Measurements from ENCODE around the gene F2R.

The F2R gene

DNA sequence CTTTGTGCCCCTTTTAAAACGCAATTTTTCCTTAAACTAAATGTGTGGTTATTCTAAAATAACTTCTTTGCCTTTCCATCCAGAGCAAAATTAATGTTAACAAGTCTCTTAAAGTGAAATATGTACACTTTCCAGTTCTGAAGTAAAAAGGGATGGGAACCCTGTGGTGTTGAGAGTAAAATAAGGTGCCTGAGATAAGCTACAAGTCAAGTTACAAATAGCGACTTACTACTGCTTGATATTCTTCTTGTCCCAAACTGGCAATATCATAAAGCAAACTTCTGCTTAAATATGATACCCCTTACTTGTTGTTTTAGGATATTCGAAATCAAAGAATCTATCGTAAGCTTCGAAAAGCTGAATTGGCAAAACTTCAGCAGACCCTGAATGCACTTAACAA is 18.3 kb upstream of the F2R start:
- Histone ChIP-seq H3K14ac (ENCODE audit: low read length) (no peak overlapping the region), H3K18ac (ENCODE audit: low read length) (no peak overlapping the region), H3K27me3 (ENCODE audit: control insufficient read depth in 3 of 3, insufficient read depth in 3 of 3, low read depth in 1 of 3, low read length in 3 of 3) (no peaks in the 10 kb centered on the region), H3K4me2 (ENCODE audit: insufficient read depth, low read length, poor library complexity, severe bottlenecking) (no peak overlapping the region), H2BK12ac (ENCODE audit: low read length) (no peak overlapping the region), H3K23ac (ENCODE audit: low read depth, low read length, poor library complexity) (no peak overlapping the region), H2BK15ac (ENCODE audit: low read length) (no peak overlapping the region), H3K4me1 (ENCODE audit: control insufficient read depth in 2 of 2, insufficient read depth in 1 of 2, low read depth in 1 of 2, low read length in 2 of 2) (no peaks in the 10 kb centered on the region), H3K36me3 (replicated peaks in 1 of 2; ENCODE audit: control insufficient read depth in 2 of 2, insufficient read depth in 2 of 2, low read length in 2 of 2) (peaks cover 0 to 72% of the 10 kb centered on the region in 2 donors), H4K91ac (ENCODE audit: low read depth, low read length, poor library complexity) (no peak overlapping the region), H2AFZ (ENCODE audit: low read length) (no peak overlapping the region), H4K8ac (ENCODE audit: low read depth, low read length) (no peak overlapping the region), H2BK120ac (ENCODE audit: low read depth, low read length) (no peak overlapping the region), H2BK5ac (ENCODE audit: low read length) (no peak overlapping the region), H3K27ac (replicated peaks; ENCODE audit: low read length) (no peak overlapping the region), H3K9me3 (replicated peaks in 1 of 2; ENCODE audit: control insufficient read depth in 2 of 2, insufficient read depth in 1 of 2, low read depth in 1 of 2, low read length in 2 of 2) (peaks cover 0 to 8% of the 10 kb centered on the region in 2 donors), H3K4me3 (ENCODE audit: low read length in 2 of 2) (no peak overlapping the region), H2AK5ac (ENCODE audit: low read depth, low read length) (no peak overlapping the region), H3K79me1 (ENCODE audit: low read depth, low read length) (no peaks in the 10 kb centered on the region), H3K4ac (ENCODE audit: low read length) (no peak overlapping the region), H3K9ac (ENCODE audit: low read depth, low read length, poor library complexity) (no peak overlapping the region)
- no peak for DNase-seq (ENCODE audit: low spot score)
- WGBS, 2 donors (ENCODE audit: extremely low coverage in 2 of 2, insufficient read length in 2 of 2, insufficient replicate concordance in 1 of 2) = no CpG with 5 or more reads among the region's 5 CpGs

DNA sequence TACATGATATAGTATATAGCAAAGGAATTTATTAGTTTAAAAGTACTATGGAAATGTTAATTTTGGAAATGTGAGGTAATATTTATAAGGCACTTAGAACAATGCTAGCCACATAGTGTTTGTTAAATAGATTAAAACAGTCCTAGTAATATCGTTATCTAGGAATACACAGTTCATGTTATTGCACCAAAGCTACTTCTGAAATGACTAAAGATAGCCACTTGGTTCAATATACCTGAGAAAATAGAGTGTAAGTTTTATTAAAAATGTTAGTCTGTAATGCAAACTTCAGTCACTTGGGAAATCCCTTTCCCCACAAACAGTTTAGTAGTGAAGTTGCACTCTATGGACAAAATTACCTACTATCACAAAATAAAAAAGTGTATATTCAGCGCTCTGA is 15.4 kb upstream of the F2R start:
- Histone ChIP-seq H3K14ac (ENCODE audit: low read length) (no peak overlapping the region), H3K79me1 (ENCODE audit: low read depth, low read length) (no peaks in the 10 kb centered on the region), H3K27ac (replicated peaks; ENCODE audit: low read length) (no peak overlapping the region), H2BK120ac (ENCODE audit: low read depth, low read length) (no peak overlapping the region), H3K27me3 (ENCODE audit: control insufficient read depth in 3 of 3, insufficient read depth in 3 of 3, low read depth in 1 of 3, low read length in 3 of 3) (no peaks in the 10 kb centered on the region), H3K18ac (ENCODE audit: low read length) (no peak overlapping the region), H3K4me1 (ENCODE audit: control insufficient read depth in 2 of 2, insufficient read depth in 1 of 2, low read depth in 1 of 2, low read length in 2 of 2) (no peaks in the 10 kb centered on the region), H3K23ac (ENCODE audit: low read depth, low read length, poor library complexity) (no peak overlapping the region), H2AFZ (ENCODE audit: low read length) (no peak overlapping the region), H2BK5ac (ENCODE audit: low read length) (no peak overlapping the region), H4K8ac (ENCODE audit: low read depth, low read length) (no peak overlapping the region), H3K4me3 (ENCODE audit: low read length in 2 of 2) (no peak overlapping the region), H3K9ac (ENCODE audit: low read depth, low read length, poor library complexity) (no peak overlapping the region), H3K4me2 (ENCODE audit: insufficient read depth, low read length, poor library complexity, severe bottlenecking) (no peak overlapping the region), H4K91ac (ENCODE audit: low read depth, low read length, poor library complexity) (no peak overlapping the region), H3K36me3 (replicated peaks in 1 of 2; ENCODE audit: control insufficient read depth in 2 of 2, insufficient read depth in 2 of 2, low read length in 2 of 2) (peaks cover 0 to 56% of the 10 kb centered on the region in 2 donors), H2AK5ac (ENCODE audit: low read depth, low read length) (no peak overlapping the region), H2BK15ac (ENCODE audit: low read length) (no peak overlapping the region), H3K4ac (ENCODE audit: low read length) (no peak overlapping the region), H2BK12ac (ENCODE audit: low read length) (no peak overlapping the region), H3K9me3 (replicated peaks in 1 of 2; ENCODE audit: control insufficient read depth in 2 of 2, insufficient read depth in 1 of 2, low read depth in 1 of 2, low read length in 2 of 2) (peaks cover 0 to 8% of the 10 kb centered on the region in 2 donors)
- DNase-seq (ENCODE audit: low spot score) = no peak
- WGBS, 2 donors (ENCODE audit: extremely low coverage in 2 of 2, insufficient read length in 2 of 2, insufficient replicate concordance in 1 of 2) = no CpG with 5 or more reads among the region's 2 CpGs

- Histone ChIP-seq H4K8ac (ENCODE audit: low read depth, low read length) (no peak overlapping the region), H3K4ac (ENCODE audit: low read length) (no peak overlapping the region), H2BK5ac (ENCODE audit: low read length) (no peak overlapping the region), H2BK15ac (ENCODE audit: low read length) (no peak overlapping the region), H3K23ac (ENCODE audit: low read depth, low read length, poor library complexity) (no peak overlapping the region), H2BK120ac (ENCODE audit: low read depth, low read length) (no peak overlapping the region), H3K18ac (ENCODE audit: low read length) (no peak overlapping the region), H3K9me3 (replicated peaks in 1 of 2; ENCODE audit: control insufficient read depth in 2 of 2, insufficient read depth in 1 of 2, low read depth in 1 of 2, low read length in 2 of 2) (peaks cover 0 to 8% of the 10 kb centered on the region in 2 donors), H3K27me3 (ENCODE audit: control insufficient read depth in 3 of 3, insufficient read depth in 3 of 3, low read depth in 1 of 3, low read length in 3 of 3) (no peaks in the 10 kb centered on the region), H3K4me2 (ENCODE audit: insufficient read depth, low read length, poor library complexity, severe bottlenecking) (no peak overlapping the region), H4K91ac (ENCODE audit: low read depth, low read length, poor library complexity) (no peak overlapping the region), H2BK12ac (ENCODE audit: low read length) (no peak overlapping the region), H3K14ac (ENCODE audit: low read length) (no peak overlapping the region), H3K9ac (ENCODE audit: low read depth, low read length, poor library complexity) (no peak overlapping the region), H2AFZ (ENCODE audit: low read length) (no peak overlapping the region), H3K27ac (replicated peaks; ENCODE audit: low read length) (no peak overlapping the region), H3K4me3 (ENCODE audit: low read length in 2 of 2) (no peak overlapping the region), H2AK5ac (ENCODE audit: low read depth, low read length) (no peak overlapping the region), H3K36me3 (replicated peaks in 1 of 2; ENCODE audit: control insufficient read depth in 2 of 2, insufficient read depth in 2 of 2, low read length in 2 of 2) (peaks cover 0 to 50% of the 10 kb centered on the region in 2 donors), H3K4me1 (ENCODE audit: control insufficient read depth in 2 of 2, insufficient read depth in 1 of 2, low read depth in 1 of 2, low read length in 2 of 2) (no peaks in the 10 kb centered on the region), H3K79me1 (ENCODE audit: low read depth, low read length) (no peaks in the 10 kb centered on the region)
- no CpG with 5 or more reads among the region's 2 CpGs for WGBS, 2 donors (ENCODE audit: extremely low coverage in 2 of 2, insufficient read length in 2 of 2, insufficient replicate concordance in 1 of 2)
- DNase-seq (ENCODE audit: low spot score) = no peak
These were observed 14.6 kb upstream of the F2R start for GRCh38 chr5:76701298-76701697.

DNA sequence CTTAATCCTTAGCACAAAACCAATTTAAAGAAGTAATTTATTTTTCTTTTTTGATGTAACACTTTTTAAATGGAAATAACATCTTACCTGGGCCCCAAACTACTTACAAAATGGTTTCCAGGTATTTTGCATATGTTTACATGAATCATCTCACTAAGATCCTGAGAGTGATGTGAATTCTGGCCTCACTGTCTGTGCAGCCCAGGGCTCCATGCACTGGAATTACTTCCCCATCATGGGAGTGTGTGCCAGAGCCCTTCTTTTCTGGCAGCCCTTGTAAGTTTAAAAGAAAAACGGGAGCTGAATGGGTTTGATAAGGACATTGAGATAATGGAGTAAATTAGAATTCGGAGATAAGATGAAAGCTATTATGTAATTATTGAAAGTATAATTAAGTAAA is 12.2 kb upstream of the F2R start:
- Histone ChIP-seq H4K8ac (ENCODE audit: low read depth, low read length) (no peak overlapping the region), H3K4ac (ENCODE audit: low read length) (no peak overlapping the region), H3K4me2 (ENCODE audit: insufficient read depth, low read length, poor library complexity, severe bottlenecking) (no peak overlapping the region), H3K4me3 (ENCODE audit: low read length in 2 of 2) (no peak overlapping the region), H2BK15ac (ENCODE audit: low read length) (no peak overlapping the region), H2BK5ac (ENCODE audit: low read length) (no peak overlapping the region), H3K36me3 (replicated peaks in 1 of 2; ENCODE audit: control insufficient read depth in 2 of 2, insufficient read depth in 2 of 2, low read length in 2 of 2) (peaks cover 0 to 34% of the 10 kb centered on the region in 2 donors), H2AK5ac (ENCODE audit: low read depth, low read length) (no peak overlapping the region), H3K4me1 (ENCODE audit: control insufficient read depth in 2 of 2, insufficient read depth in 1 of 2, low read depth in 1 of 2, low read length in 2 of 2) (peaks cover 3 to 5% of the 10 kb centered on the region in 2 donors), H3K9me3 (replicated peaks in 1 of 2; ENCODE audit: control insufficient read depth in 2 of 2, insufficient read depth in 1 of 2, low read depth in 1 of 2, low read length in 2 of 2) (no peaks in the 10 kb centered on the region), H3K27me3 (ENCODE audit: control insufficient read depth in 3 of 3, insufficient read depth in 3 of 3, low read depth in 1 of 3, low read length in 3 of 3) (no peaks in the 10 kb centered on the region), H3K9ac (ENCODE audit: low read depth, low read length, poor library complexity) (no peak overlapping the region), H2BK12ac (ENCODE audit: low read length) (no peak overlapping the region), H2BK120ac (ENCODE audit: low read depth, low read length) (no peak overlapping the region), H3K27ac (replicated peaks; ENCODE audit: low read length) (no peak overlapping the region), H2AFZ (ENCODE audit: low read length) (no peak overlapping the region), H4K91ac (ENCODE audit: low read depth, low read length, poor library complexity) (no peak overlapping the region), H3K23ac (ENCODE audit: low read depth, low read length, poor library complexity) (no peak overlapping the region), H3K14ac (ENCODE audit: low read length) (no peak overlapping the region), H3K18ac (ENCODE audit: low read length) (no peak overlapping the region), H3K79me1 (ENCODE audit: low read depth, low read length) (no peaks in the 10 kb centered on the region)
- no peak for DNase-seq (ENCODE audit: low spot score)
- 100% methylated on average over 2 of the region's 2 CpGs; no CpG with 5 or more reads in 1 of the 2 donors for WGBS, 2 donors (ENCODE audit: extremely low coverage in 2 of 2, insufficient read length in 2 of 2, insufficient replicate concordance in 1 of 2)
